ENCODE measurements around the gene GPM6B.

GPM6B gene

GRCh38 chrX:13836575-13836974 is 19.7 kb upstream of the GPM6B start:
- no peak for TF ChIP-seq CTCF (conservative IDR thresholded peaks at IDR 0.05; ENCODE audit: low read depth)
- DNase-seq (ENCODE audit: low spot score): no peak
- no peak overlapping the region for H3K27ac ChIP-seq
- ChIA-PET POLR2A (ENCODE audit: low non-redundant PET) (no interaction called here), CTCF (interaction anchor here (0.5 to 0.7 kb wide), 2 partner anchors 56 to 721 kb away, joined by 3 to 4 read pairs; no protein-coding TSS in a partner anchor)

- no peak overlapping the region for H3K27ac ChIP-seq
- CTCF ChIA-PET: no interaction called here
Observed at GRCh38 chrX:13835825-13836224, 18.9 kb upstream of the GPM6B start.

GRCh38 chrX:13834355-13834754 is 17.5 kb upstream of the GPM6B start:
- ChIA-PET POLR2A (ENCODE audit: low non-redundant PET) (no interaction called here), CTCF (no interaction called here)
- TF ChIP-seq CTCF (conservative IDR thresholded peaks at IDR 0.05; ENCODE audit: low read depth): no peak
- no peak overlapping the region for H3K27ac ChIP-seq
- no peak for DNase-seq (ENCODE audit: low spot score)

More at GRCh38 chrX:13835825-13836224, 18.9 kb upstream of the GPM6B start:
- no peak for DNase-seq (ENCODE audit: low spot score)
- TF ChIP-seq CTCF (conservative IDR thresholded peaks at IDR 0.05; ENCODE audit: low read depth): no peak
- POLR2A ChIA-PET (ENCODE audit: low non-redundant PET): no interaction called here

GRCh38 chrX:13829983-13830382 is 13.1 kb upstream of the GPM6B start:
- H3K27ac ChIP-seq: no peak overlapping the region
- TF ChIP-seq CTCF (conservative IDR thresholded peaks at IDR 0.05; ENCODE audit: low read depth): no peak
- ChIA-PET POLR2A (ENCODE audit: low non-redundant PET) (no interaction called here), CTCF (no interaction called here)
- no peak for DNase-seq (ENCODE audit: low spot score)

GRCh38 chrX:13828392-13828791 is 11.5 kb upstream of the GPM6B start:
- no peak for DNase-seq (ENCODE audit: low spot score)
- ChIA-PET POLR2A (ENCODE audit: low non-redundant PET) (no interaction called here), CTCF (no interaction called here)
- H3K27ac ChIP-seq: no peak overlapping the region
- TF ChIP-seq CTCF (conservative IDR thresholded peaks at IDR 0.05; ENCODE audit: low read depth): no peak

GRCh38 chrX:13827298-13828090 is 10.6 kb upstream of the GPM6B start:
- no peak for TF ChIP-seq CTCF (conservative IDR thresholded peaks at IDR 0.05; ENCODE audit: low read depth)
- DNase-seq (ENCODE audit: low spot score): no peak
- ChIA-PET CTCF (no interaction called here), POLR2A (ENCODE audit: low non-redundant PET) (no interaction called here)
- no peak overlapping the region for H3K27ac ChIP-seq
